Measurements from ENCODE around the gene NFYA.

GRCh38 chr6:41080621-41081020, 7.8 kb downstream of the NFYA start:
- TF ChIP-seq CTCF (IDR thresholded peaks at IDR 0.05; ENCODE audit: poor library complexity) (no peak), EZH2phosphoT487 (IDR thresholded peaks at IDR 0.05; ENCODE audit: low read depth, severe bottlenecking, unreplicated experiment) (no peak)

Measured in hepatocyte (in vitro differentiated cells).